Esophagus muscularis mucosa (tissue), 4 donors: ENCODE data around the gene ARIH1. TPM values are rescaled to one million over a fixed set of nuclear protein-coding genes. Genes with fewer than 3 reads are reported as not detected.

Source experiments
- DNase-seq: peaks from one replicate; pipeline ENCODE4 v3.0.0-alpha.2; 2017; ENCODE audit errors: extremely low spot score
- H3K27ac ChIP-seq, 4 donors: fragments of 200-600 bp; sonication (generic); replicated peaks in 1 of 4; 1 replicate in 3 of 4; 2 replicates in 1 of 4; pipeline ENCODE4 v1.5.1; 2016 to 2019; ENCODE audit warnings: mild to moderate bottlenecking in 1 of 4
- H3K27me3 ChIP-seq, 4 donors: fragments of 200-600 bp; sonication (generic); one replicate each; pipeline versions ENCODE4 v1.5.1 to v1.6.0; 2016 to 2019
- H3K36me3 ChIP-seq, 4 donors: fragments of 200-600 bp; sonication (generic); one replicate each; pipeline ENCODE4 v1.5.1; 2016 to 2019
- H3K4me1 ChIP-seq, 4 donors: fragments of 200-600 bp; sonication (generic); one replicate each; pipeline ENCODE4 v1.5.1; 2016 to 2019
- H3K4me3 ChIP-seq, 4 donors: fragments of 200-600 bp; sonication (generic); 1 replicate in 2 of 4; 2 replicates in 2 of 4; pipeline ENCODE4 v1.5.1; 2016 to 2019; ENCODE audit warnings: mild to moderate bottlenecking in 4 of 4, moderate library complexity in 1 of 4
- H3K9me3 ChIP-seq, 4 donors: fragments of 200-600 bp; sonication (generic); 1 replicate in 3 of 4; 2 replicates in 1 of 4; pipeline ENCODE4 v1.5.1; 2016 to 2019
- EP300 ChIP-seq: sonication (generic); formaldehyde crosslinking; IDR thresholded peaks from one replicate; pipeline ENCODE4 v1.6.1; 2017; ENCODE audit warnings: antibody characterized with exemption
- POLR2A ChIP-seq: fragments of 450-650 bp; IDR thresholded peaks from one replicate; pipeline ENCODE4 v1.6.1; 2017; ENCODE audit warnings: antibody characterized with exemption, moderate library complexity, mild to moderate bottlenecking, low read depth
- POLR2AphosphoS5 ChIP-seq, 2 donors: sonication (generic); formaldehyde crosslinking; IDR thresholded peaks; one replicate each; pipeline ENCODE4 v1.6.1; 2017; ENCODE audit warnings: antibody characterized with exemption in 2 of 2
- WGBS: methylation state at CpG from one replicate; pipeline ENCODE4 v1.1.5; 2018; 5-methylcytosine and 5-hydroxymethylcytosine counted together
- intact Hi-C: fragments of 100-400 bp; cut with DNase I; formaldehyde crosslinking; loops from one replicate; pipeline ENCODE4 v1.15.1; 2023
- total RNA-seq, 4 donors: library from RNA; depleted of rRNA; stranded (reverse); fragments of >200 nt; gene quantifications; one replicate each; pipeline versions ENCODE4 v1.1.0 to v1.2.1, GENCODE V29; 2016
- TF ChIP-seq, protein P1 (sequence below), 3 experiments: fragments of 200-600 bp in 2 of 3; fragments of 450-650 bp in 1 of 3; sonication (generic) in 2 of 3; IDR thresholded peaks; one replicate each; pipeline ENCODE4 v1.5.1; 2017 to 2019; ENCODE audit warnings: antibody characterized with exemption in 3 of 3, mild to moderate bottlenecking in 2 of 3, moderate library complexity in 1 of 3

ARIH1 gene
- total RNA-seq, 4 donors from 2014 or later, result 37.4 to 59.9 (median 43.3) TPM

DNA sequence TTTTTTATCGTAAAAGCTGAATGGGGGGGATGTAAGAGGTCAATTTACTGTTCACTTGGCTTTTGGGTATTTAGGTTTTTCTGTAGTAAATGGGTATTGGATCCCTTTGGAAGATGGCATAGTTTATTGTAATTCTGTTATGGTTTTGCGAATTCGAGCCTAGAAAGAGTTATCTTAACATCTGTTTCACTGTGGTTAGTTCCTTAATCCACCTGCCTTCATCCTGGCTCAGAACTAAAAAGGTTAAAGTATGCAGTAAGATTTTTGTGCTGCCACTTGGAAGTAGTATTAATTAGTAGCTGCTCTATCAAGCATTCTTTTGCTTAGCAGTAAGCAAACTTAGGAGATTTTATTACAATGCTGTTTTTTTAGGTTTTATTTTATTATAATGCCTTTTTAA is 62.4 kb downstream of the ARIH1 start:
- intact Hi-C loops, result loop anchor here (10.0 kb wide), 1 partner anchor 52 kb away; no protein-coding TSS in a partner anchor
- Histone ChIP-seq H3K36me3 (no peaks in the 10 kb centered on the region), H3K27ac (no peak overlapping the region), H3K4me1 (peaks cover 0 to 9% (median 4%) of the 10 kb centered on the region in 4 donors), H3K4me3 (no peak overlapping the region), H3K27me3 (no peaks in the 10 kb centered on the region), H3K9me3 (peaks cover 0 to 10% (median 4%) of the 10 kb centered on the region in 4 donors)
- TF ChIP-seq POLR2AphosphoS5 (IDR thresholded peaks at IDR 0.05), result no peak
- no peak for TF ChIP-seq POLR2A
- DNase-seq, result no peak
- 90% methylated on average over 3 of the region's 3 CpGs for WGBS

DNA sequence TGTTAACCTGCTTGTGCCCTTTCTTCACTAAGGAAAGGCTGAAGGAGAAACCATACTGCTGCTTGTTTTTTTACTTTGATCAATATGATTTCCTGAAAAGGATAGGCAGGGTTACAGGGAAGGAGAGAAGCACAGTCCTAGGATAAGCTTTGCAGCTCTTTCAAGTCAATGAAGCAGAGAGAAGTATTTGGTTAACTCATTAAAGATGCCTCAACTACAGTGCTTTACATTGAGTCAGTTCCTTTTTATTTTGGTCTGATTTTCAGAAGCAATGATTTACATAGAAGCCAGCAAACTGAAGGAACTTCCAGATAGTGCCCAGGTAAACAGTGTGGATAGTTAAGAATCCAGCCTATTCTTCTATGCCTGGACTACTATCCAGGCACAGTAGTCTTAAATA is 64.8 kb downstream of the ARIH1 start:
- H3K36me3 ChIP-seq, result no peaks in the 10 kb centered on the region
- H3K9me3 ChIP-seq, result peaks cover 0 to 10% (median 4%) of the 10 kb centered on the region in 4 donors
- TF ChIP-seq EP300, result no peak
- TF ChIP-seq, protein P1, sequence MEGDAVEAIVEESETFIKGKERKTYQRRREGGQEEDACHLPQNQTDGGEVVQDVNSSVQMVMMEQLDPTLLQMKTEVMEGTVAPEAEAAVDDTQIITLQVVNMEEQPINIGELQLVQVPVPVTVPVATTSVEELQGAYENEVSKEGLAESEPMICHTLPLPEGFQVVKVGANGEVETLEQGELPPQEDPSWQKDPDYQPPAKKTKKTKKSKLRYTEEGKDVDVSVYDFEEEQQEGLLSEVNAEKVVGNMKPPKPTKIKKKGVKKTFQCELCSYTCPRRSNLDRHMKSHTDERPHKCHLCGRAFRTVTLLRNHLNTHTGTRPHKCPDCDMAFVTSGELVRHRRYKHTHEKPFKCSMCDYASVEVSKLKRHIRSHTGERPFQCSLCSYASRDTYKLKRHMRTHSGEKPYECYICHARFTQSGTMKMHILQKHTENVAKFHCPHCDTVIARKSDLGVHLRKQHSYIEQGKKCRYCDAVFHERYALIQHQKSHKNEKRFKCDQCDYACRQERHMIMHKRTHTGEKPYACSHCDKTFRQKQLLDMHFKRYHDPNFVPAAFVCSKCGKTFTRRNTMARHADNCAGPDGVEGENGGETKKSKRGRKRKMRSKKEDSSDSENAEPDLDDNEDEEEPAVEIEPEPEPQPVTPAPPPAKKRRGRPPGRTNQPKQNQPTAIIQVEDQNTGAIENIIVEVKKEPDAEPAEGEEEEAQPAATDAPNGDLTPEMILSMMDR (IDR thresholded peaks at IDR 0.05), result no peak
- no peak for TF ChIP-seq POLR2A
- no peak for TF ChIP-seq POLR2AphosphoS5 (IDR thresholded peaks at IDR 0.05)
- peaks cover 0 to 9% (median 4%) of the 10 kb centered on the region in 4 donors for H3K4me1 ChIP-seq
- H3K27me3 ChIP-seq, result no peaks in the 10 kb centered on the region
- no peak overlapping the region for H3K4me3 ChIP-seq
- intact Hi-C loops, result loop anchor here (10.0 kb wide), 1 partner anchor 54 kb away; no protein-coding TSS in a partner anchor
- H3K27ac ChIP-seq, result no peak overlapping the region
- no peak for DNase-seq

DNA sequence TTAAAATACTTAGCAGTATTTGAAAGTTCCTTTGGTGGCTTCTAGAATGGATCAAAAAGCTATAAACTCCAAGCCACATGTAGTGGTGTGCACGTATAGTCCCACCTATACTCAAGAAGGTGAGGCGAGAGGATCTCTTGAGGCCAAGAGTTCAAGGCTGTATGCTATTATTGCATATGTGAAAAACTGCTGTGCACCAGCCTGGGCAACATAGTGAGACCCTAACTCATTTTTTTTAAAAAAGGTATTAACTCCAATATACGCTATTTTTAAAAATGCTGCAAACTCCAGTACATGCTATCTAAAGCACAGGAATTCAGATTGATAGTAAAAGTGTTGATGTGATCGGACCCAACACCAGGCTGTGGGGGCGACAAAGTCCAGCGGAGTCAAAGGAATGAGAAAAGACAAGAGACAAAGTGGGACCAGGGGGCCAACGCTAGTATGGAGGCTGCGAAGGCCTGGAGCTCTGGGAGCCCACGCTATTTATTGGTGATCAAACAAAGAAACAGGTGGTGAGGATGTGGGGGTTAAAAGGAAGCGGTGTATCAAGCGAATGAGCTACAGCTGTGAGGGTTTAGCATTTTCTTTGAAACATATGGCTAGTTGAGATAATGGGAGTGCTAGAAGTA is 66.6 kb downstream of the ARIH1 start:
- peaks cover 0 to 10% (median 4%) of the 10 kb centered on the region in 4 donors for H3K9me3 ChIP-seq
- no peaks in the 10 kb centered on the region for H3K27me3 ChIP-seq
- DNase-seq, result no peak
- H3K4me1 ChIP-seq, result peaks cover 2 to 9% (median 5%) of the 10 kb centered on the region in 4 donors
- peaks cover 0 to 5% (median 2%) of the 10 kb centered on the region in 4 donors for H3K36me3 ChIP-seq
- over 99% methylated on average over 11 of the region's 11 CpGs for WGBS
- no peak overlapping the region for H3K4me3 ChIP-seq
- TF ChIP-seq POLR2A (no peak), POLR2AphosphoS5 (IDR thresholded peaks at IDR 0.05) (no peak), EP300 (no peak)
- TF ChIP-seq, protein P1 (IDR thresholded peaks at IDR 0.05), result no peak
- H3K27ac ChIP-seq, result no peak overlapping the region
- intact Hi-C loops, result no loop called here

DNA sequence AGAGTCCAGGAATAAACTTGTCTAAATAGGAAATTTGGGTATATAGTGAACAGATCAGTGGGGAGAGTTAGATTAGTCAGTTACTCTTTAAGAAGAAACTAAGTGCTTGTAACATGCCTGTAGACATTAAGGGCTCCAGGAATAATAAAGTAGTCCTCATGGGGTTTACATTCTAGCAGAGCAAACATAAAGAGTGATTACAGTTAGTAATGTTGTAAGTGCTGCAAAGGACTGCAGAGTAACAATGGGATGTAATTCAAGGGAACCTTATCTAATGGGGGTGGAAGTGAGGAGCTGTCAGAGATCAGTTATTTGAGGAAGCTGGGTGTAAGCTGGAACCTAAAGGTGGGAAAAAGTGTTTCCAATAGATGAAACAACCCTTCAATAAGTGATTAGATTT is 67.5 kb downstream of the ARIH1 start:
- no peak for TF ChIP-seq POLR2A
- TF ChIP-seq POLR2AphosphoS5 (IDR thresholded peaks at IDR 0.05), result no peak
- TF ChIP-seq, protein P1 (IDR thresholded peaks at IDR 0.05), result no peak
- no peak for TF ChIP-seq EP300
- Histone ChIP-seq H3K4me1 (peaks cover 0 to 6% (median 3%) of the 10 kb centered on the region in 4 donors), H3K9me3 (peaks cover 0 to 10% (median 4%) of the 10 kb centered on the region in 4 donors), H3K36me3 (peaks cover 0 to 13% (median 8%) of the 10 kb centered on the region in 4 donors), H3K27me3 (no peaks in the 10 kb centered on the region), H3K27ac (no peak overlapping the region), H3K4me3 (no peak overlapping the region)
- no peak for DNase-seq
- intact Hi-C loops, result no loop called here

DNA sequence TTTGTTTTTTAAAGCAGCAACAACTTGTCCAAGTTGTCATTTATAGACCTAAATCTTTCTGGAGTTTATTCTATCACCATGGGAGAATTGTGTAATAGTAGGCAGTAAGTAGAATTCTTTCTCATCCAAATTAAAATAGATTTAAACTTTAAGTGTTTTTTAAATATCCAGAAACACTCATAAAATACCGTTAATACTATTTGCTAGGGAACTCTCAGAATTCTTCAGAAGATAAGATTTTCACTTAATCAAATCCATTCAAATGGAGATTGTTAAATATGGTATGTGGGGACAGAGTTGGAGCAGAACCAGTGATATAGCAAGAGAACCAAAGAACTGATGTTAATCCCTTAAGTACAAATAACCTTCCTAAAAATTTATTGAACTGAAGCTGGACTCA is 71.0 kb downstream of the ARIH1 start:
- TF ChIP-seq POLR2AphosphoS5 (IDR thresholded peaks at IDR 0.05) (no peak), POLR2A (no peak)
- intact Hi-C loops, result no loop called here
- Histone ChIP-seq H3K4me1 (peaks cover 0 to 6% (median 0%) of the 10 kb centered on the region in 4 donors), H3K27me3 (no peaks in the 10 kb centered on the region), H3K4me3 (no peak overlapping the region), H3K9me3 (peaks cover 0 to 10% (median 4%) of the 10 kb centered on the region in 4 donors), H3K27ac (no peak overlapping the region), H3K36me3 (peaks cover 0 to 26% (median 12%) of the 10 kb centered on the region in 4 donors)
- 84% methylated on average over 1 of the region's 1 CpG for WGBS
- DNase-seq, result no peak
